Uterus (tissue), 2 donors: ENCODE data around the gene PDE1C.

ENCODE experiments used
- POLR2A ChIP-seq, 2 donors: fragments of 450-650 bp; IDR thresholded peaks; one replicate each; pipeline ENCODE4 v1.6.1; 2016; ENCODE audit warnings: antibody characterized with exemption in 2 of 2, mild to moderate bottlenecking in 1 of 2, moderate library complexity in 1 of 2
- TF ChIP-seq, protein P1 (sequence below), 4 experiments: fragments of 200-600 bp in 2 of 4; fragments of 450-650 bp in 2 of 4; sonication (generic) in 2 of 4; IDR thresholded peaks; one replicate each; pipeline ENCODE4 v1.5.1; 2016 to 2019; ENCODE audit warnings: antibody characterized with exemption in 4 of 4, mild to moderate bottlenecking in 2 of 4, moderate library complexity in 1 of 4

DNA sequence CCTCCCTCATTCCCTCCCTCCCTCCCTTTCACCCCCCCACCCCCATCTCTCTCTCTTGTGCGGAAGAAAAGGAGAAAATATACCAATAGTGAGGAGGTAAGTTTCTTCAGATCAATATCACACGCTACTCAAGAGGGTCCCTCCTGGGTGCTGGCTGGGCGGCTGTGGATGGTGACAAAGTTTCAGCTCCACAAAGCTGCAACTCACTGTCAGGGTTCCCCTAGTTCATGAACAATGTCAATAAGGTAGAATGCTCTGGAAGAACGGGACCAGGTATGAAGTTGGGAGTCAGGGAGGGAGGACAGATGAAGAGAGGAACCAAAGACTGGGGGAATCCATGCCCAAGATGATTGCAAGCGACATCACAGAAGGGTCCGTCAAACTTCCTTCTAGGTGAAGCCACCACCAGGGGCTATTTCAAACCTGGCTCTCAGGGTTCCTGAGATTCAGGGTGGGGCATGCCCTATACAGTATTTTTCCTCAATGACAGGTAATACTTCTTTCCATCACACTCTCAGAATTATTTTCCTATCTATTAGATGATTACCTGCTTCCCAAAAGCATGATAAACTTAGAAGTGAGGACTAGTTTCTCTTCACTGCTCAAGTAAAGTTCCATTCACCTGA lies 1.4 kb upstream of the PDE1C start:
- TF ChIP-seq POLR2A (IDR thresholded peaks at IDR 0.05) = no peak
- TF ChIP-seq, protein P1, sequence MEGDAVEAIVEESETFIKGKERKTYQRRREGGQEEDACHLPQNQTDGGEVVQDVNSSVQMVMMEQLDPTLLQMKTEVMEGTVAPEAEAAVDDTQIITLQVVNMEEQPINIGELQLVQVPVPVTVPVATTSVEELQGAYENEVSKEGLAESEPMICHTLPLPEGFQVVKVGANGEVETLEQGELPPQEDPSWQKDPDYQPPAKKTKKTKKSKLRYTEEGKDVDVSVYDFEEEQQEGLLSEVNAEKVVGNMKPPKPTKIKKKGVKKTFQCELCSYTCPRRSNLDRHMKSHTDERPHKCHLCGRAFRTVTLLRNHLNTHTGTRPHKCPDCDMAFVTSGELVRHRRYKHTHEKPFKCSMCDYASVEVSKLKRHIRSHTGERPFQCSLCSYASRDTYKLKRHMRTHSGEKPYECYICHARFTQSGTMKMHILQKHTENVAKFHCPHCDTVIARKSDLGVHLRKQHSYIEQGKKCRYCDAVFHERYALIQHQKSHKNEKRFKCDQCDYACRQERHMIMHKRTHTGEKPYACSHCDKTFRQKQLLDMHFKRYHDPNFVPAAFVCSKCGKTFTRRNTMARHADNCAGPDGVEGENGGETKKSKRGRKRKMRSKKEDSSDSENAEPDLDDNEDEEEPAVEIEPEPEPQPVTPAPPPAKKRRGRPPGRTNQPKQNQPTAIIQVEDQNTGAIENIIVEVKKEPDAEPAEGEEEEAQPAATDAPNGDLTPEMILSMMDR (IDR thresholded peaks at IDR 0.05) = no peak
